H9 (cell line): Measurements from ENCODE around the gene SFTPB. TPM values are rescaled to one million over a fixed set of nuclear protein-coding genes. Genes with fewer than 3 reads are reported as not detected.

ENCODE experiments used
- DNase-seq: peaks from one replicate; pipeline ENCODE4 v3.0.0-alpha.2; 2017
- H2AFZ ChIP-seq: one replicate; pipeline ENCODE4 v1.6.1; 2013; ENCODE audit warnings: mild to moderate bottlenecking, low read length, control low read depth, moderate library complexity
- H2AK5ac ChIP-seq: 2 replicates; pipeline ENCODE4 v1.6.1; 2013; ENCODE audit warnings: low read length, control low read depth, mixed read lengths; ENCODE audit not compliant: insufficient read length
- H2BK120ac ChIP-seq: one replicate; pipeline ENCODE4 v1.6.1; 2013; ENCODE audit warnings: low read depth, mild to moderate bottlenecking, low read length, control low read depth, inconsistent platforms; ENCODE audit not compliant: poor library complexity, severe bottlenecking
- H2BK12ac ChIP-seq: 2 replicates; pipeline ENCODE4 v1.6.1; 2013; ENCODE audit warnings: low read length, control low read depth, mixed read lengths, low read depth; ENCODE audit not compliant: insufficient read length
- H2BK15ac ChIP-seq: 2 replicates; pipeline ENCODE4 v1.6.1; 2013; ENCODE audit warnings: low read depth, low read length, control low read depth
- H2BK20ac ChIP-seq: one replicate; pipeline ENCODE4 v1.6.1; 2013; ENCODE audit warnings: low read depth, mild to moderate bottlenecking, low read length, control low read depth, inconsistent platforms; ENCODE audit not compliant: poor library complexity, severe bottlenecking
- H2BK5ac ChIP-seq: 2 replicates; pipeline ENCODE4 v1.6.1; 2013; ENCODE audit warnings: low read length, control low read depth, mixed read lengths; ENCODE audit not compliant: insufficient read length
- H3K14ac ChIP-seq: 2 replicates; pipeline ENCODE4 v1.6.1; 2013; ENCODE audit warnings: low read length, control low read depth; ENCODE audit not compliant: insufficient read depth
- H3K18ac ChIP-seq: 2 replicates; pipeline ENCODE4 v1.6.1; 2013; ENCODE audit warnings: low read depth, mild to moderate bottlenecking, mixed read lengths, low read length, control low read depth; ENCODE audit not compliant: insufficient read length
- H3K23ac ChIP-seq: 2 replicates; pipeline ENCODE4 v1.6.1; 2013; ENCODE audit warnings: low read length, control low read depth, mixed read lengths, low read depth; ENCODE audit not compliant: insufficient read length
- H3K23me2 ChIP-seq: 2 replicates; pipeline ENCODE4 v1.6.1; 2013; ENCODE audit warnings: low read depth, mild to moderate bottlenecking, mixed read lengths, low read length, control low read depth; ENCODE audit not compliant: insufficient read length, poor library complexity, severe bottlenecking
- H3K27ac ChIP-seq: 2 replicates; pipeline ENCODE4 v1.5.1; 2013; ENCODE audit warnings: low read length, control low read depth, mixed read lengths, low read depth; ENCODE audit not compliant: insufficient read length
- H3K27me3 ChIP-seq: 2 replicates; pipeline ENCODE4 v1.6.1; 2013; ENCODE audit warnings: low read length, control low read depth, inconsistent platforms; ENCODE audit not compliant: insufficient read depth
- H3K4ac ChIP-seq: 2 replicates; pipeline ENCODE4 v1.6.1; 2013; ENCODE audit warnings: low read depth, mild to moderate bottlenecking, control low read depth, inconsistent platforms, low read length, moderate library complexity
- H3K4me1 ChIP-seq: 2 replicates; pipeline ENCODE4 v1.6.1; 2013; ENCODE audit warnings: low read length, control low read depth, inconsistent platforms; ENCODE audit not compliant: insufficient read depth
- H3K4me2 ChIP-seq: 2 replicates; pipeline ENCODE4 v1.6.1; 2013; ENCODE audit warnings: low read length, control low read depth, mixed read lengths; ENCODE audit not compliant: insufficient read length, insufficient read depth
- H3K56ac ChIP-seq: 2 replicates; pipeline ENCODE4 v1.6.1; 2013; ENCODE audit warnings: low read depth, mild to moderate bottlenecking, mixed read lengths, low read length, control low read depth; ENCODE audit not compliant: insufficient read length
- H3K79me1 ChIP-seq: 2 replicates; pipeline ENCODE4 v1.6.1; 2013; ENCODE audit warnings: low read depth, mild to moderate bottlenecking, moderate library complexity, low read length, control low read depth, inconsistent platforms; ENCODE audit not compliant: insufficient read depth, poor library complexity, severe bottlenecking
- H3K79me2 ChIP-seq: 2 replicates; pipeline ENCODE4 v1.6.1; 2013; ENCODE audit warnings: low read length, control low read depth, inconsistent platforms; ENCODE audit not compliant: insufficient read depth
- H3K9ac ChIP-seq: 2 replicates; pipeline ENCODE4 v1.6.1; 2013; ENCODE audit warnings: low read length, control low read depth, mixed read lengths; ENCODE audit not compliant: insufficient read length; ENCODE audit errors: extremely low read depth
- H3K9me3 ChIP-seq: one replicate; pipeline ENCODE4 v1.6.1; 2013; ENCODE audit warnings: low read depth, low read length, inconsistent platforms; ENCODE audit not compliant: control insufficient read depth
- H3T11ph ChIP-seq: one replicate; pipeline ENCODE4 v1.6.1; 2013; ENCODE audit warnings: mild to moderate bottlenecking, low read length, control low read depth, inconsistent platforms
- H4K20me1 ChIP-seq: one replicate; pipeline ENCODE4 v1.6.1; 2013; ENCODE audit not compliant: control insufficient read depth, insufficient read length, insufficient read depth
- H4K5ac ChIP-seq: 2 replicates; pipeline ENCODE4 v1.6.1; 2013; ENCODE audit warnings: low read depth, mild to moderate bottlenecking, mixed read lengths, low read length, control low read depth; ENCODE audit not compliant: insufficient read length
- H4K8ac ChIP-seq: replicated peaks from 2 replicates; pipeline ENCODE4 v1.6.1; 2013; ENCODE audit warnings: low read length, control low read depth, mixed read lengths, low read depth; ENCODE audit not compliant: insufficient read length
- H4K91ac ChIP-seq: 2 replicates; pipeline ENCODE4 v1.6.1; 2013; ENCODE audit warnings: low read depth, mild to moderate bottlenecking, moderate library complexity, mixed read lengths, low read length, control low read depth; ENCODE audit not compliant: insufficient read length
- H3K27ac Mint-ChIP-seq, 3 experiments: 2 replicates in 2 of 3; 3 replicates in 1 of 3; pipeline ENCODE4 v1.8.0; 2020 to 2021; ENCODE audit warnings: mixed read lengths in 3 of 3, mild to moderate bottlenecking in 1 of 3, moderate library complexity in 1 of 3
- H3K27me3 Mint-ChIP-seq: 2 replicates; pipeline ENCODE4 v1.8.0; 2021; ENCODE audit warnings: low read depth, mild to moderate bottlenecking, moderate library complexity, mixed read lengths
- H3K36me3 Mint-ChIP-seq, 3 experiments: 2 replicates in 2 of 3; 3 replicates in 1 of 3; pipeline ENCODE4 v1.8.0; 2020 to 2021; ENCODE audit warnings: low read depth in 3 of 3, mixed read lengths in 3 of 3; ENCODE audit not compliant: insufficient read depth in 1 of 3
- H3K4me1 Mint-ChIP-seq, 2 experiments: 2 replicates each; pipeline ENCODE4 v1.8.0; 2020; ENCODE audit warnings: mixed read lengths in 2 of 2
- H3K4me3 Mint-ChIP-seq, 2 experiments: 2 replicates in 1 of 2; 3 replicates in 1 of 2; pipeline ENCODE4 v1.8.0; 2020 to 2021; ENCODE audit warnings: mild to moderate bottlenecking in 2 of 2, mixed read lengths in 2 of 2, moderate library complexity in 1 of 2
- H3K9me3 Mint-ChIP-seq, 2 experiments: 2 replicates in 1 of 2; 3 replicates in 1 of 2; pipeline ENCODE4 v1.8.0; 2020; ENCODE audit warnings: mild to moderate bottlenecking in 2 of 2, mixed read lengths in 2 of 2, moderate library complexity in 1 of 2
- CTCF ChIP-seq: fragments of 200-600 bp; sonication (generic); conservative IDR thresholded peaks from 3 replicates; pipeline ENCODE4 v1.8.0; 2021; ENCODE audit warnings: antibody characterized with exemption, mild to moderate bottlenecking
- WGBS: extraction: QIAGEN DNeasy Blood & Tissue Kit; methylation state at CpG from one replicate; pipeline ENCODE4 v1.1.7; 2013; ENCODE audit warnings: missing lambda C conversion rate, low lambda C conversion rate, mixed read lengths; ENCODE audit not compliant: insufficient read length; ENCODE audit errors: extremely low coverage; 5-methylcytosine and 5-hydroxymethylcytosine counted together
- total RNA-seq: library from RNA; stranded (reverse); gene quantifications from 2 replicates; pipeline ENCODE4 v1.2.1, GENCODE V29; 2021

SFTPB gene
- total RNA-seq, 1 experiment from 2014 or later = not detected

DNA sequence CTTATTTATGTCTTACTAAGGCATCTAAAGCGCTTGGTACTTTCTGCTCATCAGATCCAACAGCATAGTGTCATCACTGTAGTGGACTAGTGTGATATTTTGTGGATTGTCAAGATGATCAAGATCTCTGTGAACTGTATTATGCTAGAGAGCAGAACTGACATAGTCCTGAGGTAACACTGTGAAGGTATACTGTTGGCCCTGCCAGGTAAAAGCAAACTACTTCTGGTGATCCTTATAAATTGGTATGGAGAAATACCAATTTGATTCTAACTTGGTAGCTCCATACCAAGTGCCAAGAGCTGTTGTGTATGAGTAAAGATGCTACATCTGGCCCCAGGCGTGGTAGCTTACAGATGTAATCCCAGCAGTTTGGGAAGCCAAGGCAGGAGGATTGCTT lies 15.9 kb downstream of the SFTPB start:
- WGBS = no CpG with 5 or more reads among the region's 2 CpGs
- Histone ChIP-seq H3K14ac (no peak overlapping the region), H3K56ac (no peak overlapping the region), H4K91ac (no peak overlapping the region), H3K4ac (no peak overlapping the region), H3K79me2 (no peaks in the 10 kb centered on the region), H3K23ac (no peak overlapping the region), H3K79me1 (no peaks in the 10 kb centered on the region), H2BK15ac (no peak overlapping the region), H3K27me3 (no peaks in the 10 kb centered on the region), H3T11ph (no peak overlapping the region), H4K20me1 (no peaks in the 10 kb centered on the region), H3K9ac (no peak overlapping the region), H3K27ac (no peak overlapping the region), H2BK20ac (no peak overlapping the region), H2BK120ac (no peak overlapping the region), H2AFZ (no peak overlapping the region), H3K9me3 (no peaks in the 10 kb centered on the region), H3K4me2 (no peak overlapping the region), H2BK12ac (no peak overlapping the region), H3K18ac (no peak overlapping the region), H3K4me1 (no peaks in the 10 kb centered on the region), H4K8ac (no peak overlapping the region), H4K5ac (no peak overlapping the region), H2AK5ac (no peak overlapping the region), H3K23me2 (no peaks in the 10 kb centered on the region), H2BK5ac (no peak overlapping the region)
- Mint-ChIP-seq H3K9me3 (no peaks in the 10 kb centered on the region), H3K27me3 (no peaks in the 10 kb centered on the region), H3K36me3 (peaks cover 32 to 70% (median 61%) of the 10 kb centered on the region in 3 experiments; a peak in 6 of 7 replicates), H3K4me3 (no peak overlapping the region), H3K27ac (no peak overlapping the region), H3K4me1 (peaks cover 4% of the 10 kb centered on the region in 2 experiments; a peak in 2 of 4 replicates)
- no peak for DNase-seq
- no peak for TF ChIP-seq CTCF
